Right lobe of liver (tissue), 4 donors: ENCODE data around the gene RXFP1.

Experiments used
- CTCF ChIP-seq, 4 donors: fragments of 200-600 bp in 3 of 4; fragments of 450-650 bp in 1 of 4; IDR thresholded peaks; one replicate each; pipeline versions ENCODE4 v1.5.1 to v1.8.0; 2016 to 2022; ENCODE audit warnings: antibody characterized with exemption in 4 of 4, mild to moderate bottlenecking in 2 of 4
- POLR2A ChIP-seq: fragments of 450-650 bp; IDR thresholded peaks from one replicate; pipeline ENCODE4 v1.6.1; 2017; ENCODE audit warnings: antibody characterized with exemption, mild to moderate bottlenecking
- donor health status: DM: no; HTN: no; CAD: no.
- donor health status: DM: no; HTN: no; CAD: no.
- donor health status: DM: no; HTN: yes; CAD: no.

GRCh38 chr4:158580064-158580463 is 58.4 kb downstream of the RXFP1 start:
- TF ChIP-seq CTCF (IDR thresholded peaks at IDR 0.05) = no peak
- no peak for TF ChIP-seq POLR2A
